ENCODE measurements around the gene ZNF678. TPM values are rescaled to one million over a fixed set of nuclear protein-coding genes. Genes with fewer than 3 reads are reported as not detected.

Gene ZNF678
- total RNA-seq: 11.5 and 14.2 TPM in 2 replicates
- 1.7 and 2.3 TPM in 2 replicates for polyA plus RNA-seq

GRCh38 chr1:227563324-227564201 is at the start of gene ZNF678:
TSS of gene ZNF678 (plus strand) at chr1:227563556. CDS start at chr1:227650992, 87,436 bp downstream.
- peak within 1 kb of the TSS; percentile 78 for H2AFZ ChIP-seq
- H3K4me3 ChIP-seq: peak within 1 kb of the TSS; percentile 60
- peak within 1 kb of the TSS; percentile 98 for H3K27ac ChIP-seq
- H3K36me3 ChIP-seq (replicated peaks; ENCODE audit: insufficient read depth, low read depth): no peaks in the 10 kb centered on the region
- H3K4me2 ChIP-seq: peak within 1 kb of the TSS; percentile 79
- H4K20me1 ChIP-seq (ENCODE audit: insufficient read depth, poor library complexity, severe bottlenecking): no peaks in the 10 kb centered on the region
- peaks cover 5% of the 10 kb centered on the region for H3K4me1 ChIP-seq (ENCODE audit: insufficient read depth)
- H3K9me3 ChIP-seq (ENCODE audit: low read depth): no peaks in the 10 kb centered on the region
- H3K9me2 ChIP-seq (replicated peaks; ENCODE audit: insufficient read depth): no peaks in the 10 kb centered on the region
- under 1% methylated on average over 38 of the region's 39 CpGs for WGBS (ENCODE audit: low lambda C conversion rate, missing lambda C conversion rate)
- peaks cover 44% of the 10 kb centered on the region for H3K79me2 ChIP-seq
- TF ChIP-seq EZH2phosphoT487 (IDR thresholded peaks at IDR 0.05; ENCODE audit: low read depth, severe bottlenecking, unreplicated experiment) (no peak), EZH2 (IDR thresholded peaks at IDR 0.05; ENCODE audit: borderline replicate concordance) (no peak)
- TF ChIP-seq, protein P1, sequence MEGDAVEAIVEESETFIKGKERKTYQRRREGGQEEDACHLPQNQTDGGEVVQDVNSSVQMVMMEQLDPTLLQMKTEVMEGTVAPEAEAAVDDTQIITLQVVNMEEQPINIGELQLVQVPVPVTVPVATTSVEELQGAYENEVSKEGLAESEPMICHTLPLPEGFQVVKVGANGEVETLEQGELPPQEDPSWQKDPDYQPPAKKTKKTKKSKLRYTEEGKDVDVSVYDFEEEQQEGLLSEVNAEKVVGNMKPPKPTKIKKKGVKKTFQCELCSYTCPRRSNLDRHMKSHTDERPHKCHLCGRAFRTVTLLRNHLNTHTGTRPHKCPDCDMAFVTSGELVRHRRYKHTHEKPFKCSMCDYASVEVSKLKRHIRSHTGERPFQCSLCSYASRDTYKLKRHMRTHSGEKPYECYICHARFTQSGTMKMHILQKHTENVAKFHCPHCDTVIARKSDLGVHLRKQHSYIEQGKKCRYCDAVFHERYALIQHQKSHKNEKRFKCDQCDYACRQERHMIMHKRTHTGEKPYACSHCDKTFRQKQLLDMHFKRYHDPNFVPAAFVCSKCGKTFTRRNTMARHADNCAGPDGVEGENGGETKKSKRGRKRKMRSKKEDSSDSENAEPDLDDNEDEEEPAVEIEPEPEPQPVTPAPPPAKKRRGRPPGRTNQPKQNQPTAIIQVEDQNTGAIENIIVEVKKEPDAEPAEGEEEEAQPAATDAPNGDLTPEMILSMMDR (IDR thresholded peaks at IDR 0.05; ENCODE audit: poor library complexity): no peak
- DNase-seq (ENCODE audit: low spot score): peak; percentile 97
- no peaks in the 10 kb centered on the region for H3K27me3 ChIP-seq

GRCh38 chr1:227518876-227519275 is 44.5 kb upstream of the ZNF678 start:
- Histone ChIP-seq H4K20me1 (ENCODE audit: insufficient read depth, poor library complexity, severe bottlenecking) (no peaks in the 10 kb centered on the region), H3K4me3 (no peak overlapping the region), H3K36me3 (replicated peaks; ENCODE audit: insufficient read depth, low read depth) (no peaks in the 10 kb centered on the region), H3K9me3 (ENCODE audit: low read depth) (no peaks in the 10 kb centered on the region), H3K79me2 (no peaks in the 10 kb centered on the region), H3K27ac (no peak overlapping the region), H3K9me2 (replicated peaks; ENCODE audit: insufficient read depth) (no peaks in the 10 kb centered on the region), H2AFZ (no peak overlapping the region), H3K27me3 (no peaks in the 10 kb centered on the region), H3K4me1 (ENCODE audit: insufficient read depth) (no peaks in the 10 kb centered on the region), H3K4me2 (no peak overlapping the region)
- no peak for DNase-seq (ENCODE audit: low spot score)
- TF ChIP-seq EZH2phosphoT487 (IDR thresholded peaks at IDR 0.05; ENCODE audit: low read depth, severe bottlenecking, unreplicated experiment): no peak
- TF ChIP-seq EZH2 (IDR thresholded peaks at IDR 0.05; ENCODE audit: borderline replicate concordance): no peak
- WGBS (ENCODE audit: low lambda C conversion rate, missing lambda C conversion rate): 68% methylated on average over 4 of the region's 4 CpGs

DNA sequence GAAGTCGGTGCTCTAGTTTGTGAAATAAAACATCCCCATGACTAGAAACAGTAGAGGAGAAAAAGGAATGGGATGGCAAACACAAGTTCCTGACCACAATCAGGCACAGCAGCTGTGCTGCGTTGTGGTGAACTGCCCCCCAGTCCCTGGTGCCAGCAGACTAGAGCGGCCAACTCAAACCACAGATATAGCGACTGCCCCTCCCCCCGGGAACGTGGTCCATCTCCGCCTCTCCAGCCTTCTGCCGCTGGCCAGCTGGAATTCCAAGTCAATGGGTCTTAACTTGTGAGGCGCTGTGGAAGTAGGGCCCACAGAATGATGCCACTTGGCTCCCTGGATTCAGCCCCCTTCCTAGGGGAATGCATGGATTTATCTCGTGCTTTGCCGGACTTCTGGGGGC is 41.6 kb upstream of the ZNF678 start:
- no peak overlapping the region for H3K4me2 ChIP-seq
- TF ChIP-seq EZH2phosphoT487 (IDR thresholded peaks at IDR 0.05; ENCODE audit: low read depth, severe bottlenecking, unreplicated experiment) (no peak), EZH2 (IDR thresholded peaks at IDR 0.05; ENCODE audit: borderline replicate concordance) (no peak)
- TF ChIP-seq, protein P1 (IDR thresholded peaks at IDR 0.05; ENCODE audit: poor library complexity): no peak

DNA sequence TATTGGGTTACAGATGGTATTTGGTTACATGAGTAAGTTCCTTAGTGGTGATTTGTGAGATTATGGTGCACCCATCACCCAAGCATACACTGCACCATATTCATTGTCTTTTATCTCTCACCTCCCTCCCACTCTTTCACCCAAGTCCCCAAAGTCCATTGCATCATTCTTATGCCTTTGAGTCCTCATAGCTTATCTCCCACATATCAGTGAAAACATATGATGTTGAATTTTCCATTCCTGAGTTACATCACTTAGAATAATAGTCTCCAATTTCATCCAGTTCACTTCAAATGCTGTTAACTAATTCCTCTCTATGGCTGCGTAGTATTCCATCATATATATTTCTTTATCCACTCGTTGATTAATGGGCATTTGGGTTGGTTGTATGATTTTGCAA is 36.8 kb upstream of the ZNF678 start:
- no peaks in the 10 kb centered on the region for H3K79me2 ChIP-seq
- TF ChIP-seq, protein P1 (IDR thresholded peaks at IDR 0.05; ENCODE audit: poor library complexity): no peak
- TF ChIP-seq EZH2phosphoT487 (IDR thresholded peaks at IDR 0.05; ENCODE audit: low read depth, severe bottlenecking, unreplicated experiment) (no peak), EZH2 (IDR thresholded peaks at IDR 0.05; ENCODE audit: borderline replicate concordance) (no peak)
- H3K36me3 ChIP-seq (replicated peaks; ENCODE audit: insufficient read depth, low read depth): no peaks in the 10 kb centered on the region
- WGBS (ENCODE audit: low lambda C conversion rate, missing lambda C conversion rate): 96% methylated on average over 2 of the region's 2 CpGs
- peaks cover 48% of the 10 kb centered on the region for H3K9me3 ChIP-seq (ENCODE audit: low read depth)
- H3K4me3 ChIP-seq: no peak overlapping the region
- H3K4me1 ChIP-seq (ENCODE audit: insufficient read depth): no peaks in the 10 kb centered on the region
- H3K9me2 ChIP-seq (replicated peaks; ENCODE audit: insufficient read depth): no peaks in the 10 kb centered on the region
- H3K27me3 ChIP-seq: no peaks in the 10 kb centered on the region
- no peak overlapping the region for H2AFZ ChIP-seq
- no peak overlapping the region for H3K4me2 ChIP-seq
- no peak overlapping the region for H3K27ac ChIP-seq
- H4K20me1 ChIP-seq (ENCODE audit: insufficient read depth, poor library complexity, severe bottlenecking): no peaks in the 10 kb centered on the region
- no peak for DNase-seq (ENCODE audit: low spot score)

More for the DNA sequence above, 41.6 kb upstream of the ZNF678 start:
- Histone ChIP-seq H3K4me3 (no peak overlapping the region), H3K79me2 (no peaks in the 10 kb centered on the region), H3K27ac (no peak overlapping the region), H3K9me3 (ENCODE audit: low read depth) (peaks cover 3% of the 10 kb centered on the region), H3K4me1 (ENCODE audit: insufficient read depth) (no peaks in the 10 kb centered on the region), H2AFZ (no peak overlapping the region), H3K36me3 (replicated peaks; ENCODE audit: insufficient read depth, low read depth) (no peaks in the 10 kb centered on the region), H3K9me2 (replicated peaks; ENCODE audit: insufficient read depth) (no peaks in the 10 kb centered on the region), H4K20me1 (ENCODE audit: insufficient read depth, poor library complexity, severe bottlenecking) (no peaks in the 10 kb centered on the region), H3K27me3 (no peaks in the 10 kb centered on the region)
- no peak for DNase-seq (ENCODE audit: low spot score)
- WGBS (ENCODE audit: low lambda C conversion rate, missing lambda C conversion rate): 94% methylated on average over 11 of the region's 11 CpGs

Measured in hepatocyte (in vitro differentiated cells).